Osteoblast (primary cell): ENCODE measurements around the gene TRANK1. TPM values are rescaled to one million over a fixed set of nuclear protein-coding genes. Genes with fewer than 3 reads are reported as not detected.

Source experiments
- DNase-seq: peaks from one replicate; pipeline ENCODE4 v3.0.0; 2011; ENCODE audit warnings: low spot score, mixed read lengths; ENCODE audit not compliant: insufficient read length; ENCODE audit errors: missing footprints
- H2AFZ ChIP-seq: 2 replicates; pipeline ENCODE4 v1.6.0; 2011; ENCODE audit warnings: mild to moderate bottlenecking, low read length
- H3K27ac ChIP-seq: 2 replicates; pipeline ENCODE4 v1.5.1; 2011; ENCODE audit warnings: mild to moderate bottlenecking, low read depth, low read length, moderate library complexity
- H3K27me3 ChIP-seq: 2 replicates; pipeline ENCODE4 v1.6.0; 2012; ENCODE audit warnings: mild to moderate bottlenecking, control low read depth, inconsistent platforms, low read length, moderate library complexity; ENCODE audit not compliant: insufficient read depth
- H3K36me3 ChIP-seq: 2 replicates; pipeline ENCODE4 v1.5.1; 2011; ENCODE audit warnings: mild to moderate bottlenecking, low read length, control low read depth, moderate library complexity; ENCODE audit not compliant: insufficient read depth
- H3K4me1 ChIP-seq: 2 replicates; pipeline ENCODE4 v1.5.1; 2011; ENCODE audit warnings: mild to moderate bottlenecking, low read length, control low read depth, moderate library complexity; ENCODE audit not compliant: insufficient read depth
- H3K4me2 ChIP-seq: 2 replicates; pipeline ENCODE4 v1.6.0; 2011; ENCODE audit warnings: mild to moderate bottlenecking, low read length; ENCODE audit not compliant: insufficient read depth
- H3K4me3 ChIP-seq: fragments of 200-600 bp; sonication (generic); 3 replicates; pipeline ENCODE4 v1.5.1; 2012; ENCODE audit warnings: mild to moderate bottlenecking, low read length, inconsistent platforms; ENCODE audit not compliant: insufficient read depth
- H3K79me2 ChIP-seq: 2 replicates; pipeline ENCODE4 v1.6.0; 2012; ENCODE audit warnings: mild to moderate bottlenecking, low read length, control low read depth, inconsistent platforms; ENCODE audit not compliant: insufficient read depth
- H3K9me3 ChIP-seq: 2 replicates; pipeline ENCODE4 v1.5.1; 2011; ENCODE audit warnings: low read depth, low read length, control low read depth
- H4K20me1 ChIP-seq: 2 replicates; pipeline ENCODE4 v1.6.0; 2012; ENCODE audit warnings: mild to moderate bottlenecking, low read length, control low read depth; ENCODE audit not compliant: insufficient read depth
- total RNA-seq: library from RNA; depleted of rRNA; stranded (reverse); fragments of >200 nt; gene quantifications from 2 replicates; pipeline ENCODE4 v1.2.3, GENCODE V29; 2012
- TF ChIP-seq, protein P1 (sequence below): IDR thresholded peaks from 2 replicates; pipeline ENCODE4 v1.5.1; 2011; ENCODE audit warnings: mild to moderate bottlenecking, low read depth, low read length, moderate library complexity; ENCODE audit errors: extremely low read depth

Gene TRANK1
- total RNA-seq, 1 donor, result 30.8 TPM

DNA sequence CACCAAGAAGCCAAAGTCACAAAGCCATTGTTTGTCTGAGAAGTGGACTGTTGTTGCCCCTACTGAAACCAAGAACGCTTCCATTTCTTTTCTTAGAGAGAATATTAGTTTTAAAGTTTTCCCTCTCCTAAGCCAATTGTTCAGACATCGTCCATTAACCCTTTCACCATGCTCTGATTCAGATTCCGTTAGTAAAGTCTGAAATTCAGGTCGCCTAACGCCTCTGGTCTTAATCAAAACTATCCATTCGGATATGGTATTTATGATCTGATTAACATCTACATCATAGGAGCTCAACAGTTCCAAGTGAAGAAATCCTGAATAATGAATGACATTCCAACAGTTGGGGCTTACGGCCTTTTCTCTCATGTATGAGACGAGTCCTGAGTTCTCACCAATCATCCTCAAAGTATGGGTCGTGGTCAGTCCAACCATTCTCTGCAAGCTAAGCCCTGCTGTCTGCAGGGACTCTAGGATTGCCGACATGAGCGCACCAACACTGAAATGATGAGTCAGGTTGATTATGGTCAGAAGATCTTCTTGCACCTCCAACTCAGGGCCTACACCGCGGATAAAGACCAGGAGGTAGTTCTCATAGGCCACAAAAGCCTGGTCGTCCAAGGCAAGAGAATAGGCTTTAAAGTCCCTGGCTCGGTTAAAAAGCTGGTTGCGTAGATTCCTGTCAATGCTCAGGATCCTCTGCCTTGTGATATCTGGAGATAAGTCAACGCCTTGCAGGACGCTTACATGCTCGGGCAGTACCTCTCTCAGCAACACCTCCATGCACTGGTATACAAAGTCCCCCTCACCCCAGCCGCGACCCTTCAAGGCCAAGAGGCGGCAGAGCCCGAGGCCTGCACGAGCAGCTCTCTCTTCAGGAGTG lies 47.3 kb upstream of the TRANK1 start:
- no peak for DNase-seq
- Histone ChIP-seq H3K9me3 (no peaks in the 10 kb centered on the region), H3K4me3 (peak overlapping the region; percentile 85), H3K27ac (peak overlapping the region; percentile 96), H2AFZ (peak overlapping the region; percentile 93), H3K4me2 (peak overlapping the region; percentile 97), H4K20me1 (peaks cover 30% of the 10 kb centered on the region), H3K4me1 (peaks cover 38% of the 10 kb centered on the region), H3K36me3 (peaks cover 32% of the 10 kb centered on the region), H3K79me2 (peaks cover 61% of the 10 kb centered on the region), H3K27me3 (no peaks in the 10 kb centered on the region)
- TF ChIP-seq, protein P1, sequence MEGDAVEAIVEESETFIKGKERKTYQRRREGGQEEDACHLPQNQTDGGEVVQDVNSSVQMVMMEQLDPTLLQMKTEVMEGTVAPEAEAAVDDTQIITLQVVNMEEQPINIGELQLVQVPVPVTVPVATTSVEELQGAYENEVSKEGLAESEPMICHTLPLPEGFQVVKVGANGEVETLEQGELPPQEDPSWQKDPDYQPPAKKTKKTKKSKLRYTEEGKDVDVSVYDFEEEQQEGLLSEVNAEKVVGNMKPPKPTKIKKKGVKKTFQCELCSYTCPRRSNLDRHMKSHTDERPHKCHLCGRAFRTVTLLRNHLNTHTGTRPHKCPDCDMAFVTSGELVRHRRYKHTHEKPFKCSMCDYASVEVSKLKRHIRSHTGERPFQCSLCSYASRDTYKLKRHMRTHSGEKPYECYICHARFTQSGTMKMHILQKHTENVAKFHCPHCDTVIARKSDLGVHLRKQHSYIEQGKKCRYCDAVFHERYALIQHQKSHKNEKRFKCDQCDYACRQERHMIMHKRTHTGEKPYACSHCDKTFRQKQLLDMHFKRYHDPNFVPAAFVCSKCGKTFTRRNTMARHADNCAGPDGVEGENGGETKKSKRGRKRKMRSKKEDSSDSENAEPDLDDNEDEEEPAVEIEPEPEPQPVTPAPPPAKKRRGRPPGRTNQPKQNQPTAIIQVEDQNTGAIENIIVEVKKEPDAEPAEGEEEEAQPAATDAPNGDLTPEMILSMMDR, result no peak

DNA sequence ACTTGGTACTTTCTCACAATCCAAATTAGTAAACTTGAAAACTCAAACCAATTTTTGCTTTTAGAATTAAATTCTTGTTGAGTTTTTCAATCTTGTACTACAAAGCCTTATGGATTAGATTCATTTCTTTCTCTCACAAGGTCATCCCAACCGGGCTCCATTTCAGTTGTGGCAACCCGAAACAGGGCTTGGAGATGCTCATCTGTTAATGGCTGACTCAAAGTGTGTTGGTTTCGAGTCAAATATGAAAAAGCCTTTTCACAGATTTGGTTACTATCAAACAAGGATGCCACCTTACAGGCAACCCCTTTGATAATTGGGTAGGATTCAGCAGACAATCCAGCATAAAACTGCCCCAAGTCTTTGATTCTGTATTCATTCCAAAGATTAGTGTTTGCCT lies 46.3 kb upstream of the TRANK1 start:
- Histone ChIP-seq H2AFZ (no peak overlapping the region), H3K9me3 (no peaks in the 10 kb centered on the region), H4K20me1 (peaks cover 30% of the 10 kb centered on the region), H3K79me2 (peaks cover 55% of the 10 kb centered on the region), H3K27me3 (no peaks in the 10 kb centered on the region), H3K4me3 (peak overlapping the region; percentile 85), H3K4me2 (peak overlapping the region; percentile 97), H3K27ac (no peak overlapping the region), H3K4me1 (peaks cover 38% of the 10 kb centered on the region), H3K36me3 (peaks cover 28% of the 10 kb centered on the region)
- no peak for DNase-seq
- TF ChIP-seq, protein P1, result no peak

DNA sequence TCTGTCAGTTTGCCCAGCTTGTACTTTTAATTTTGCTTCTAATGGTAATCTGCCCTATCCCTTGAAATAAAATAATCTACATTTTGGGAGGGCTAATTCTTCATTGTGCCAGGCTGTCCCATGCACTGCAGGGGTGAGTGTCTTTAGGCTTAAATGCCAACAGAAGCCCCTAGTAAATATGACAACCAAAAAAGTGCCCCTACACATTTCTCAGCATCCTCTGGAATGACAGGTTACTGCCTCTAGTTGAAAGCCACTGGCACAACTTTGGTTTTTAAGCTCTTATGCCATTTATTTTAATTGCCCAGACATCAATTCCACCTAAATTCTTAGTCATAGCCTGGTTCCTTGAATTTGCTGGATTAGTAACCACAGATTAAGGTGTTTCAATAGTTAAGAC lies 44.7 kb upstream of the TRANK1 start:
- DNase-seq, result no peak
- peak overlapping the region; percentile 17 for H3K4me3 ChIP-seq
- peaks cover 49% of the 10 kb centered on the region for H3K79me2 ChIP-seq

GRCh38 chr3:36989005-36989404 lies 44.2 kb upstream of the TRANK1 start:
- peaks cover 38% of the 10 kb centered on the region for H3K36me3 ChIP-seq
- peak overlapping the region; percentile 97 for H3K4me2 ChIP-seq
- no peak for DNase-seq
- H3K4me1 ChIP-seq, result peaks cover 31% of the 10 kb centered on the region
- no peak overlapping the region for H2AFZ ChIP-seq
- H3K4me3 ChIP-seq, result peak overlapping the region; percentile 17
- TF ChIP-seq, protein P1, result no peak
- peaks cover 30% of the 10 kb centered on the region for H4K20me1 ChIP-seq
- no peak overlapping the region for H3K27ac ChIP-seq
- H3K79me2 ChIP-seq, result peaks cover 44% of the 10 kb centered on the region
- H3K9me3 ChIP-seq, result no peaks in the 10 kb centered on the region
- H3K27me3 ChIP-seq, result no peaks in the 10 kb centered on the region

More for the DNA sequence above, 44.7 kb upstream of the TRANK1 start:
- Histone ChIP-seq H3K27me3 (no peaks in the 10 kb centered on the region), H3K4me1 (peaks cover 36% of the 10 kb centered on the region), H4K20me1 (peaks cover 30% of the 10 kb centered on the region), H3K4me2 (peak overlapping the region; percentile 97), H2AFZ (no peak overlapping the region), H3K27ac (no peak overlapping the region), H3K36me3 (peaks cover 33% of the 10 kb centered on the region), H3K9me3 (no peaks in the 10 kb centered on the region)
- TF ChIP-seq, protein P1, result no peak
